ENCODE measurements around the gene DIS3L2.

DNA sequence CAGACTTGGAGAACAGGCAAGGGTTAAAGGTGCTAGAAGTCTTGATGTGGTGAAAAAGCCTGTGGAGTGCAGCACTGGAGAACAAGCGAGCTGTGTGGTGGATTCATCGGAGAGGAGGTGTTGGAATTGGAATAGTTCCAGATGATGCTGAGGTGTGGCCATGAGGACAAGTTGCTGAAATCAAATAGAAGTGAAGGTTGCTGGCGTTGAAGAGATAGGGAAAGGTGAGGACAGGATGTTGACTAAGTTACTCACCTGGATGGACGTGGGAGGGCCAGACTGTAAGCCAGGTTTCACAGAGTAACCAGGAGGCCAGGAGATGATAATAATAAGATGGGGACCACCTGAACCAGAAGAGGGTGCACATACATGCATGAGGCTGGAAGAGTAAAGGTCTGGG is 173.4 kb downstream of the DIS3L2 start:
- TF ChIP-seq, protein P1, sequence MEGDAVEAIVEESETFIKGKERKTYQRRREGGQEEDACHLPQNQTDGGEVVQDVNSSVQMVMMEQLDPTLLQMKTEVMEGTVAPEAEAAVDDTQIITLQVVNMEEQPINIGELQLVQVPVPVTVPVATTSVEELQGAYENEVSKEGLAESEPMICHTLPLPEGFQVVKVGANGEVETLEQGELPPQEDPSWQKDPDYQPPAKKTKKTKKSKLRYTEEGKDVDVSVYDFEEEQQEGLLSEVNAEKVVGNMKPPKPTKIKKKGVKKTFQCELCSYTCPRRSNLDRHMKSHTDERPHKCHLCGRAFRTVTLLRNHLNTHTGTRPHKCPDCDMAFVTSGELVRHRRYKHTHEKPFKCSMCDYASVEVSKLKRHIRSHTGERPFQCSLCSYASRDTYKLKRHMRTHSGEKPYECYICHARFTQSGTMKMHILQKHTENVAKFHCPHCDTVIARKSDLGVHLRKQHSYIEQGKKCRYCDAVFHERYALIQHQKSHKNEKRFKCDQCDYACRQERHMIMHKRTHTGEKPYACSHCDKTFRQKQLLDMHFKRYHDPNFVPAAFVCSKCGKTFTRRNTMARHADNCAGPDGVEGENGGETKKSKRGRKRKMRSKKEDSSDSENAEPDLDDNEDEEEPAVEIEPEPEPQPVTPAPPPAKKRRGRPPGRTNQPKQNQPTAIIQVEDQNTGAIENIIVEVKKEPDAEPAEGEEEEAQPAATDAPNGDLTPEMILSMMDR (IDR thresholded peaks at IDR 0.05): no peak
- TF ChIP-seq POLR2A (IDR thresholded peaks at IDR 0.05) (no peak), POLR2AphosphoS5 (IDR thresholded peaks at IDR 0.05) (no peak)
